ENCODE data around the gene PARP1. TPM values are rescaled to one million over a fixed set of nuclear protein-coding genes. Genes with fewer than 3 reads are reported as not detected.
"Not testable (repeated sequence)": the region's sequence is repeated elsewhere in the genome, so short reads cannot be mapped to it uniquely, and the experiment has no call there.

Gene PARP1
- total RNA-seq, 6 experiments from 2014 or later: 62.5 to 95.6 (median 91.9) TPM

- Mint-ChIP-seq H3K36me3 (ENCODE audit: low read depth) (no peaks in the 10 kb centered on the region), H3K27ac (no peak overlapping the region), H3K9me3 (no peaks in the 10 kb centered on the region), H3K4me3 (no peak overlapping the region), H3K4me1 (ENCODE audit: low read depth) (no peaks in the 10 kb centered on the region), H3K27me3 (ENCODE audit: insufficient read depth) (peaks cover 10% of the 10 kb centered on the region)
- DNase-seq: no peak
- TF ChIP-seq, protein P1, sequence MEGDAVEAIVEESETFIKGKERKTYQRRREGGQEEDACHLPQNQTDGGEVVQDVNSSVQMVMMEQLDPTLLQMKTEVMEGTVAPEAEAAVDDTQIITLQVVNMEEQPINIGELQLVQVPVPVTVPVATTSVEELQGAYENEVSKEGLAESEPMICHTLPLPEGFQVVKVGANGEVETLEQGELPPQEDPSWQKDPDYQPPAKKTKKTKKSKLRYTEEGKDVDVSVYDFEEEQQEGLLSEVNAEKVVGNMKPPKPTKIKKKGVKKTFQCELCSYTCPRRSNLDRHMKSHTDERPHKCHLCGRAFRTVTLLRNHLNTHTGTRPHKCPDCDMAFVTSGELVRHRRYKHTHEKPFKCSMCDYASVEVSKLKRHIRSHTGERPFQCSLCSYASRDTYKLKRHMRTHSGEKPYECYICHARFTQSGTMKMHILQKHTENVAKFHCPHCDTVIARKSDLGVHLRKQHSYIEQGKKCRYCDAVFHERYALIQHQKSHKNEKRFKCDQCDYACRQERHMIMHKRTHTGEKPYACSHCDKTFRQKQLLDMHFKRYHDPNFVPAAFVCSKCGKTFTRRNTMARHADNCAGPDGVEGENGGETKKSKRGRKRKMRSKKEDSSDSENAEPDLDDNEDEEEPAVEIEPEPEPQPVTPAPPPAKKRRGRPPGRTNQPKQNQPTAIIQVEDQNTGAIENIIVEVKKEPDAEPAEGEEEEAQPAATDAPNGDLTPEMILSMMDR (IDR thresholded peaks at IDR 0.05): no peak
Measured at GRCh38 chr1:226349081-226349480, 58.8 kb downstream of the PARP1 start.

DNA sequence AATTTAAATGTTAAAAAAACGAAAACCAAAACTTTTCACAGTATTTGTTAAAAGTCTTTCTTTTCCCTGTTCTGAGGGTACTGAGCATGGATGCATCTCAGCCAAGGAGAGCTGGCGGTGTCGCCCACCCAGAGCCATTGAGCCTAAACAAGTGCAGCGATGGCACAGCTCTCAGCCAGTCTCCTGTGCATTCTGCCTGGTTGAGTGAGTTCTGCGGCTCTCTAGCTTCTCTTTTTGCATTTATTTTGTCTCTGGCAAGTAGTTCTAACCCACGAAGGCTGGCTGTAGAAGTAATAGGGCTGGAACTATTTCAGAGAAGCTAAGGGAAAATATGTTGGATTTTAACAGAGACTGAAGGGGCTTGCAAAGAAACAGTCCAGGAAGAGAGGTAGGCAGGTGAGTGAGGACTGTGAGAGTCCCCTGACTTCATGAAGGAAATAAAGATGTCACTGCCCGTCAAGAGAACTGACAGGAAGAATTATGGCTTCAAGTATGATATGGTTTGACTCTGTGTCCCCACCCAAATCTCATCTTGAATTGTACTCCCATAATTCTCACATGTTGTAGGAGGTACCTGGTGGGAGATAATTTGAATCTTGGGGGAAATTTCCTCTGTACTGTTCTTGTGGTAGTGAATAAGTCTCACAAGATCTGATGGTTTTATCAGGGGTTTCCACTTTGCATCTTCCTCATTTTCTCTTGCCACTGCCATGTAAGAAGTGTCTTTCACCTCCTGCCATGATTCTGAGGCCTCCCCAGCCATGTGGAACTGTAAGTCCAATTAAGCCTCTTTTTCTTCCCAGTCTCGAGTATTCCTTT, 63.2 kb downstream of the PARP1 start:
- Mint-ChIP-seq H3K9me3 (peaks cover 18% of the 10 kb centered on the region), H3K36me3 (ENCODE audit: low read depth) (peaks cover 10% of the 10 kb centered on the region), H3K27me3 (ENCODE audit: insufficient read depth) (peaks cover 19% of the 10 kb centered on the region), H3K27ac (no peak overlapping the region), H3K4me1 (ENCODE audit: low read depth) (no peaks in the 10 kb centered on the region), H3K4me3 (no peak overlapping the region)
- TF ChIP-seq, protein P1 (IDR thresholded peaks at IDR 0.05): no peak
- no peak for DNase-seq

DNA sequence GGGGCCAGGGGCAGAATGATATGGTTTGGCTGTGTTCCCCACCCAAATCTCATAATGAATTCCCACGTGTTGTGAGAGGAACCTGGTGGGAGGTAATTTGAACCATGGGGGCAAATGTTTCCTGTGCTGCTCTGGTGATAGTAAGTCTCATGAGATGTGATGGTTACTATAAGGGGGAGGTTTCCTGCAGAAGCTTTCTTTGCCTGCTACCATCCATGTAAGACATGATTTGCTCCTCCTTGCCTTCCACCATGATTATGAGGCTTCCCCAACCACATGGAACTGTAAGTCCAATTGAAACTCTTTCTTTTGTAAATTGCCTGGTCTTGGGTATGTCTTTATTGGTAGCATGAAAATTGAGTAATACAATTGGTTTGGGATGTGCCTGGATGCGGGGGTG, 65.2 kb downstream of the PARP1 start:
- no peaks in the 10 kb centered on the region for H3K4me1 Mint-ChIP-seq (ENCODE audit: low read depth)
- H3K36me3 Mint-ChIP-seq (ENCODE audit: low read depth): peaks cover 10% of the 10 kb centered on the region
- no peak overlapping the region for H3K27ac Mint-ChIP-seq
- peaks cover 18% of the 10 kb centered on the region for H3K9me3 Mint-ChIP-seq
- TF ChIP-seq, protein P1 (IDR thresholded peaks at IDR 0.05): no peak
- no peak for DNase-seq
- H3K27me3 Mint-ChIP-seq (ENCODE audit: insufficient read depth): peaks cover 18% of the 10 kb centered on the region
- H3K4me3 Mint-ChIP-seq: no peak overlapping the region

DNA sequence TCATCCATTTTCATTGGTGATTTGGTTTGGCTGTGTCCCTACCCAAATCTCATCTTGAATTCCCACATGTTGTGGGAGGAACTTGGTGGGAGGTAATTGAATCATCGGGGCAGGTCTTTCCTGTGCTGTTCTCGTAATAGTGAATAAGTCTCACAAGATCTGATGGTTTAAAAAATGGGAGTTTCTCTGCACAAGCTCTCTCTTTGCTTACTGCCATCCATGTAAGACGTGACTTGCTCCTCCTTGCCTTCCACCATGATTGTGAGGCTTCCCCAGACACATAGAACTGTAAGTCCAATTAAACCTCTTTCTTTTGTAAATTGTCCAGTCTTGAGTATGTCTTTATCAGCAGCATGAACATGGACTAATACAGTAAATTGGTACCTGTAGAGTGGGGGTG, 67.8 kb downstream of the PARP1 start:
- peaks cover 10% of the 10 kb centered on the region for H3K36me3 Mint-ChIP-seq (ENCODE audit: low read depth)
- DNase-seq; H3K4me3 Mint-ChIP-seq; H3K4me1 Mint-ChIP-seq (ENCODE audit: low read depth); H3K27ac Mint-ChIP-seq: not testable (repeated sequence)
- peaks cover 18% of the 10 kb centered on the region for H3K9me3 Mint-ChIP-seq
- H3K27me3 Mint-ChIP-seq (ENCODE audit: insufficient read depth): peaks cover 22% of the 10 kb centered on the region

DNA sequence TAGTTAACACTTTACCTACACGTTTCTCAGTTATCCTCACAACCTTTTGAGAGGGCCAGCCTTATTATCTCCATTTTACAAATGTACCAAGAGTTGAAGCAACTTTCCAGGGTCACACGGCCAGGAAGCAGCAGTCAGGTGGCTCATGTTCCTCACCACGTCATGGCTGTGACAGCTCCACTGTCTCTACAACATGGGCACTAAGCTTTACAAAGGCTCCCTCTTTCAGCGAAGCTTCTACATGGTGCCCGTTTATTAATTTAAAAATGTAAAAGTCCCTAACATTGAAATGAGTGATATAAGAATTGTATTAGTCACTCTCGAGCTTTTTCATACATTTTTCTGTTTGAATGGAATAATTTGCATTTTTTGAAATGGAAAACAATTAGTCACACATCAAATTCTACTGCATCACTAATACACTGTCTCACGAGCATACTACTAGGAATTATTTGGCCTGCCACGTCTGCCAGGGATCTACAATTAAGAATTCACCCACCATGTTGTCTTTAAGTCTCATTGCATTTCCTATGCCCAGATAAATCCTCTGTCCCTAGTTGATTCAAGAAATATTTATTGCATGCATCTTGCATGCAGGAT, 70.5 kb downstream of the PARP1 start:
- Mint-ChIP-seq H3K4me3 (no peak overlapping the region), H3K27me3 (ENCODE audit: insufficient read depth) (peaks cover 20% of the 10 kb centered on the region), H3K9me3 (peaks cover 18% of the 10 kb centered on the region), H3K27ac (no peak overlapping the region), H3K4me1 (ENCODE audit: low read depth) (peaks cover 11% of the 10 kb centered on the region), H3K36me3 (ENCODE audit: low read depth) (peaks cover 10% of the 10 kb centered on the region)
- DNase-seq: no peak
- TF ChIP-seq, protein P1 (IDR thresholded peaks at IDR 0.05): no peak

DNA sequence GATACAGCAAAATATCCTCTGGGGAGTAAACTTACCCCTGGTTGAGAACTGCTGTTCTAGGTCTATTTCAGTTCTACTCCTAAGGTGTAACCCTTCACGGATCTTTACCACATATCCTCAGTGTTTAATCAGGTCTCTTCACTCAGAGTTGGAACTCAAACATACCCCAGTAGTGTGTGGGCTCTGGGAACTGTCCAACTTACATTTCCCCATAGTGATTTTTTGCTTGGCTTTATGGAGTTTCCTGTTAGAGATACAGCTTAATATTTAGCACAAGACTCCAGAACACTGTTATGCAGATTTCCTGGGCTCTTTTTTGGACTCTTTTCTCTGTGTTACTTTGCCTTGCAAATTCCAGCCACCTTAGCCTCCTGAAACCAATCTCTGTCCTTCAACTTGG, 72.2 kb downstream of the PARP1 start:
- H3K9me3 Mint-ChIP-seq: peaks cover 10% of the 10 kb centered on the region
- TF ChIP-seq, protein P1 (IDR thresholded peaks at IDR 0.05): no peak
- H3K36me3 Mint-ChIP-seq (ENCODE audit: low read depth): peaks cover 6% of the 10 kb centered on the region
- peaks cover 11% of the 10 kb centered on the region for H3K4me1 Mint-ChIP-seq (ENCODE audit: low read depth)
- no peak for DNase-seq
- no peak overlapping the region for H3K27ac Mint-ChIP-seq
- peaks cover 10% of the 10 kb centered on the region for H3K27me3 Mint-ChIP-seq (ENCODE audit: insufficient read depth)
- no peak overlapping the region for H3K4me3 Mint-ChIP-seq
